HepG2 (cell line): ENCODE results near the gene CTNND2. TPM values are rescaled to one million over a fixed set of nuclear protein-coding genes. Genes with fewer than 3 reads are reported as not detected.

Experiments used
- ATAC-seq: fragments of 200-7000 bp; cut with Tn5 transposase; 3 replicates; pipeline ENCODE4 v1.9.1; 2020; ENCODE audit warnings: mild to moderate bottlenecking, moderate library complexity
- BruUV-seq: library from RNA; stranded (reverse); fragments of 400-500 nt; replicated peaks from 2 replicates; lab custom pipeline; 2021; lab: Mats Ljungman, UMichigan
- CTCF ChIA-PET: fragments of 300-600 bp; formaldehyde crosslinking; extraction: SDS; loops from one replicate; lab custom pipeline; 2021; ENCODE audit warnings: low total read pairs, inconsistent platforms, low intra/inter-chr PET ratio; lab: Yijun Ruan, JAX
- POLR2A ChIA-PET: fragments of 350-600 bp; sonication (Branson Sonifier 250); formaldehyde crosslinking; loops from one replicate; lab custom pipeline; 2020; ENCODE audit warnings: antibody characterized with exemption, inconsistent platforms; lab: Yijun Ruan, JAX
- DNase-seq: peaks from one replicate; pipeline ENCODE4 v3.0.0-alpha.2; 2015; ENCODE audit warnings: low spot score
- FAIRE-seq: peaks from 3 replicates; lab custom pipeline; 2011; peaks lifted over from hg19 to GRCh38; lab: Jason Lieb, UNC
- H2AFZ ChIP-seq: one replicate; pipeline ENCODE4 v1.6.1; 2011; ENCODE audit warnings: low read length, inconsistent platforms
- H3K27ac ChIP-seq: fragments of 300-600 bp; 3 replicates; pipeline ENCODE4 v1.8.0; 2011; ENCODE audit warnings: mixed run types, mild to moderate bottlenecking, mixed read lengths, low read length, inconsistent platforms; ENCODE audit not compliant: insufficient read depth; ENCODE audit errors: extremely low read length
- H3K27me3 ChIP-seq, 2 experiments: fragments of 200-600 bp in 1 of 2; 2 replicates in 1 of 2; 3 replicates in 1 of 2; pipeline versions ENCODE4 v1.6.0 to v1.8.0; 2011; ENCODE audit warnings: low read length in 2 of 2, mild to moderate bottlenecking in 2 of 2, moderate library complexity in 2 of 2, inconsistent platforms in 1 of 2; ENCODE audit not compliant: insufficient read depth in 2 of 2, control insufficient read depth in 1 of 2
- H3K36me3 ChIP-seq, 2 experiments: fragments of 200-600 bp in 1 of 2; replicated peaks in 1 of 2; 2 replicates in 1 of 2; 3 replicates in 1 of 2; pipeline versions ENCODE4 v1.5.1 to v1.8.0; 2011; ENCODE audit warnings: low read length in 2 of 2, inconsistent platforms in 1 of 2; ENCODE audit not compliant: insufficient read depth in 2 of 2, control insufficient read depth in 1 of 2
- H3K4me1 ChIP-seq: 2 replicates; pipeline ENCODE4 v1.5.1; 2012; ENCODE audit warnings: low read length, inconsistent platforms; ENCODE audit not compliant: insufficient read depth
- H3K4me2 ChIP-seq: 2 replicates; pipeline ENCODE4 v1.6.0; 2011; ENCODE audit warnings: low read depth, low read length, inconsistent platforms
- H3K4me3 ChIP-seq, 3 experiments: fragments of 200-600 bp in 1 of 3; sonication (generic), shearing (Covaris generic) in 1 of 3; replicated peaks in 1 of 3; 2 replicates each; pipeline ENCODE4 v1.5.1; 2011 to 2016; ENCODE audit warnings: low read length in 3 of 3, inconsistent platforms in 2 of 3, low read depth in 2 of 3, mild to moderate bottlenecking in 2 of 3, control low read depth in 1 of 3, mixed read lengths in 1 of 3; ENCODE audit not compliant: insufficient read depth in 1 of 3
- H3K79me2 ChIP-seq: one replicate; pipeline ENCODE4 v1.6.1; 2011; ENCODE audit warnings: low read length, inconsistent platforms; ENCODE audit not compliant: insufficient read depth
- H3K9ac ChIP-seq: 2 replicates; pipeline ENCODE4 v1.6.0; 2011; ENCODE audit warnings: mild to moderate bottlenecking, low read depth, low read length, inconsistent platforms; ENCODE audit not compliant: insufficient read depth
- H3K9me3 ChIP-seq: 2 replicates; pipeline ENCODE4 v1.5.1; 2012; ENCODE audit warnings: mild to moderate bottlenecking, low read length
- H4K20me1 ChIP-seq: 2 replicates; pipeline ENCODE4 v1.6.0; 2011; ENCODE audit warnings: inconsistent platforms, mild to moderate bottlenecking, low read length, moderate library complexity; ENCODE audit not compliant: insufficient read depth
- GLMP ChIP-seq: sonication (generic); formaldehyde crosslinking; IDR thresholded peaks from 2 replicates; pipeline ENCODE4 v1.9.0; 2021; ENCODE audit warnings: missing genetic modification reagents, mild to moderate bottlenecking, borderline replicate concordance
- MBNL3 ChIP-seq: fragments of 250-450 bp; sonication (Bioruptor Pico); conservative IDR thresholded peaks from 2 replicates; pipeline ENCODE4 v1.8.0; 2022; ENCODE audit warnings: mild to moderate bottlenecking, inconsistent platforms
- SMARCC2 ChIP-seq: fragments of 450-650 bp; IDR thresholded peaks from 2 replicates; pipeline ENCODE4 v1.6.1; 2017; ENCODE audit warnings: antibody characterized with exemption, mild to moderate bottlenecking
- ZNF550 ChIP-seq: sonication (generic); formaldehyde crosslinking; IDR thresholded peaks from 2 replicates; pipeline ENCODE4 v1.4.0; 2020; ENCODE audit warnings: mild to moderate bottlenecking, missing genetic modification reagents, borderline replicate concordance
- ZSCAN9 ChIP-seq: IDR thresholded peaks from 2 replicates; pipeline ENCODE4 v1.6.1; 2016; ENCODE audit warnings: borderline replicate concordance
- WGBS: methylation state at CpG from one replicate; pipeline ENCODE4 v1.1.6; 2017; ENCODE audit warnings: low lambda C conversion rate; 5-methylcytosine and 5-hydroxymethylcytosine counted together
- in situ Hi-C: cut with HindIII; loops from 2 replicates; pipeline ENCODE4 v1.10.0; 2017; ENCODE audit warnings: low pct_unique_long_range_greater_than_20kb; ENCODE audit not compliant: extremely low pct_ligation_motif_present
- intact Hi-C: fragments of 100-400 bp; cut with micrococcal nuclease; formaldehyde crosslinking; loops from one replicate; pipeline ENCODE4 v1.10.0; 2022; ENCODE audit not compliant: unreplicated experiment
- polyA plus RNA-seq, 8 experiments: library from polyadenylated mRNA; depleted of rRNA in 3 of 8; stranded (reverse) in 7 of 8; unstranded in 1 of 8; fragments of >200 nt; fragmentation: Illumina TruSeq in 4 of 8; extraction: Trizol in 4 of 8; gene quantifications; 2 replicates each; pipeline versions ENCODE4 v1.2.1 to v1.2.3, GENCODE V29; 2011 to 2016; ENCODE audit warnings: low read depth in 4 of 8, missing spikeins in 1 of 8, mixed read lengths in 1 of 8; ENCODE audit not compliant: insufficient read depth in 1 of 8
- total RNA-seq, 5 experiments: library from RNA; depleted of rRNA; stranded (reverse); fragments of >200 nt; fragmentation: Illumina TruSeq; extraction: Trizol; gene quantifications; 2 replicates each; pipeline ENCODE4 v1.2.3, GENCODE V29; 2016; ENCODE audit warnings: low read depth in 1 of 5
- TF ChIP-seq, protein P1 (sequence below): sonication (generic); formaldehyde crosslinking; IDR thresholded peaks from 2 replicates; pipeline ENCODE4 v1.4.0; 2020; ENCODE audit warnings: mild to moderate bottlenecking, missing genetic modification reagents
- TF ChIP-seq, protein P2 (sequence below): sonication (generic); formaldehyde crosslinking; IDR thresholded peaks from 2 replicates; pipeline ENCODE4 v1.9.0; 2021; ENCODE audit warnings: missing genetic modification reagents, borderline replicate concordance

CTNND2 gene
- total and polyA plus RNA-seq, 2 of the 13 experiments (the other 11 are each of a cell fraction or from before 2014, with no cell fraction given): not detected

DNA sequence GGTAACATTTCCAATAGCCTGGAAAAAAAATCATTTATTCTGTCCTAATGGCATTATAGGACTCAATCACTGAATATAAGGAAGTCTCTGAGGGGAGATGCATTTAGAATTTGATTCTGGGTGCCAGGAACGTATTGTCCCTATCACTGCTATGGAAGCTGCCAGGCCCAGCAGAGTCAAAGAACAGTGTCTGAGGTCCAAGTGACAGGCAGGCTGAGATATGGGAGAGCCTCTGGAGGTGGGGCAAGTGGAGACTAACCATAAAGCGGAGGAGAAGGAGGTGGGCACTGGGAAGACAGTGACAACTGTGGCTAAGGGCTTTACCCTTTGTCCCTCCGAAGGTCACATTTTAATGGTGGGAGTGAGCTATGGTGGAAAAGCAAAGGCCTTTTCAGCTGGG, 505.5 kb downstream of the CTNND2 start (continued):
- TF ChIP-seq GLMP: no peak
- TF ChIP-seq SMARCC2: no peak
- TF ChIP-seq, protein P1, sequence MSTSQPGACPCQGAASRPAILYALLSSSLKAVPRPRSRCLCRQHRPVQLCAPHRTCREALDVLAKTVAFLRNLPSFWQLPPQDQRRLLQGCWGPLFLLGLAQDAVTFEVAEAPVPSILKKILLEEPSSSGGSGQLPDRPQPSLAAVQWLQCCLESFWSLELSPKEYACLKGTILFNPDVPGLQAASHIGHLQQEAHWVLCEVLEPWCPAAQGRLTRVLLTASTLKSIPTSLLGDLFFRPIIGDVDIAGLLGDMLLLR (CRISPR knock-in tag): no peak
- no peak for TF ChIP-seq ZNF550 (CRISPR knock-in tag)
- TF ChIP-seq, protein P2, sequence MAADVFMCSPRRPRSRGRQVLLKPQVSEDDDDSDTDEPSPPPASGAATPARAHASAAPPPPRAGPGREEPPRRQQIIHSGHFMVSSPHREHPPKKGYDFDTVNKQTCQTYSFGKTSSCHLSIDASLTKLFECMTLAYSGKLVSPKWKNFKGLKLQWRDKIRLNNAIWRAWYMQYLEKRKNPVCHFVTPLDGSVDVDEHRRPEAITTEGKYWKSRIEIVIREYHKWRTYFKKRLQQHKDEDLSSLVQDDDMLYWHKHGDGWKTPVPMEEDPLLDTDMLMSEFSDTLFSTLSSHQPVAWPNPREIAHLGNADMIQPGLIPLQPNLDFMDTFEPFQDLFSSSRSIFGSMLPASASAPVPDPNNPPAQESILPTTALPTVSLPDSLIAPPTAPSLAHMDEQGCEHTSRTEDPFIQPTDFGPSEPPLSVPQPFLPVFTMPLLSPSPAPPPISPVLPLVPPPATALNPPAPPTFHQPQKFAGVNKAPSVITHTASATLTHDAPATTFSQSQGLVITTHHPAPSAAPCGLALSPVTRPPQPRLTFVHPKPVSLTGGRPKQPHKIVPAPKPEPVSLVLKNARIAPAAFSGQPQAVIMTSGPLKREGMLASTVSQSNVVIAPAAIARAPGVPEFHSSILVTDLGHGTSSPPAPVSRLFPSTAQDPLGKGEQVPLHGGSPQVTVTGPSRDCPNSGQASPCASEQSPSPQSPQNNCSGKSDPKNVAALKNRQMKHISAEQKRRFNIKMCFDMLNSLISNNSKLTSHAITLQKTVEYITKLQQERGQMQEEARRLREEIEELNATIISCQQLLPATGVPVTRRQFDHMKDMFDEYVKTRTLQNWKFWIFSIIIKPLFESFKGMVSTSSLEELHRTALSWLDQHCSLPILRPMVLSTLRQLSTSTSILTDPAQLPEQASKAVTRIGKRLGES (CRISPR knock-in tag): no peak
- no peak for TF ChIP-seq ZSCAN9
- TF ChIP-seq, all 625 proteins: peak for 0

DNA sequence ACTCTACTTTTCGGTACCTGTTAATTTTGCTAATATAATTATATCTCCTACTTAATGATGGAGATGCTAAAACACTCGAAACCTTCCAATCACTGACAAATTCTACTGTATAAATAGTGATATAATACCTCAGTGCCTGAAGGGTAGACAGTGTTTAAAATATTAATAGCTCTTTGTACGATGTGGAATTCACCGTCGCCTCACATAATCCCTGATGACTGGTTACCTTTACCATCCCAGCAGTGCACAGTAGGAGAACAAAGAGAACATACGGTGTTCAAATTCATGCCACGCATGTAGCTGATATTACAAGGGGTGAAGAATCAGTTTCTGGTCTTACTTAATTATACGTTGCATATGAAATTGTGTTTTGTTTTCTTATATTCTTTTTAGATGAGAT, 506.7 kb downstream of the CTNND2 start:
- no peak for TF ChIP-seq MBNL3 (CRISPR knock-in tag)
- DNase-seq: no peak
- H3K9ac ChIP-seq: no peak overlapping the region
- ChIA-PET POLR2A (no interaction called here), CTCF (no interaction called here)
- intact Hi-C loops (no loop called here), in situ Hi-C loops (loop anchor here (25.0 kb wide), 1 partner anchor 215 kb away; no protein-coding TSS in a partner anchor)
- no peak overlapping the region for H3K4me3 ChIP-seq
- no peaks in the 10 kb centered on the region for H3K79me2 ChIP-seq
- no peaks in the 10 kb centered on the region for H3K36me3 ChIP-seq
- H3K4me2 ChIP-seq: no peak overlapping the region
- no peaks in the 10 kb centered on the region for H3K9me3 ChIP-seq
- H2AFZ ChIP-seq: no peak overlapping the region
- no peak for FAIRE-seq
- H3K27me3 ChIP-seq: no peaks in the 10 kb centered on the region
- no peaks in the 10 kb centered on the region for H3K4me1 ChIP-seq
- 34% methylated on average over 8 of the region's 8 CpGs for WGBS
- no peak for ATAC-seq
- BruUV-seq: no TSS peak
- H4K20me1 ChIP-seq: no peaks in the 10 kb centered on the region
- H3K27ac ChIP-seq: no peak overlapping the region
